HL-60 (cell line): ENCODE results near the gene ARFGEF3.

Experiments
- DNase-seq, 2 experiments: peaks; one replicate each; pipeline ENCODE4 v3.0.0-alpha.2; 2010 to 2020; ENCODE audit warnings: low read depth in 1 of 2, low spot score in 1 of 2
- H3K27ac ChIP-seq: fragments of 250-450 bp; sonication (Bioruptor Pico); replicated peaks from 2 replicates; pipeline ENCODE4 v1.5.1; 2020; ENCODE audit warnings: mild to moderate bottlenecking, moderate library complexity
- H3K27me3 ChIP-seq: fragments of 250-450 bp; sonication (Bioruptor Pico); 2 replicates; pipeline ENCODE4 v1.5.1; 2021; ENCODE audit warnings: mild to moderate bottlenecking, moderate library complexity; ENCODE audit not compliant: insufficient read depth, poor library complexity, severe bottlenecking
- H3K4me3 ChIP-seq: replicated peaks from 2 replicates; pipeline ENCODE4 v1.5.1; 2011; ENCODE audit warnings: mild to moderate bottlenecking, control low read depth, low read length; ENCODE audit not compliant: insufficient read depth
- GABPA ChIP-seq: IDR thresholded peaks from 2 replicates; pipeline ENCODE4 v1.6.1; 2012; ENCODE audit warnings: low read depth
- POLR2AphosphoS5 ChIP-seq: IDR thresholded peaks from 2 replicates; pipeline ENCODE4 v1.6.1; 2012; ENCODE audit warnings: low read depth
- SPI1 ChIP-seq: IDR thresholded peaks from 2 replicates; pipeline ENCODE4 v1.6.1; 2012; ENCODE audit warnings: low read depth, mild to moderate bottlenecking, borderline replicate concordance
- TF ChIP-seq, protein P1 (sequence below): IDR thresholded peaks from 2 replicates; pipeline ENCODE4 v1.6.1; 2012; ENCODE audit warnings: low read depth; ENCODE audit not compliant: insufficient replicate concordance
- TF ChIP-seq, protein P2 (sequence below): IDR thresholded peaks from one replicate; pipeline ENCODE4 v1.5.1; 2011; ENCODE audit warnings: low read length, control low read depth, inconsistent platforms; ENCODE audit not compliant: insufficient read depth

ARFGEF3 gene

DNA sequence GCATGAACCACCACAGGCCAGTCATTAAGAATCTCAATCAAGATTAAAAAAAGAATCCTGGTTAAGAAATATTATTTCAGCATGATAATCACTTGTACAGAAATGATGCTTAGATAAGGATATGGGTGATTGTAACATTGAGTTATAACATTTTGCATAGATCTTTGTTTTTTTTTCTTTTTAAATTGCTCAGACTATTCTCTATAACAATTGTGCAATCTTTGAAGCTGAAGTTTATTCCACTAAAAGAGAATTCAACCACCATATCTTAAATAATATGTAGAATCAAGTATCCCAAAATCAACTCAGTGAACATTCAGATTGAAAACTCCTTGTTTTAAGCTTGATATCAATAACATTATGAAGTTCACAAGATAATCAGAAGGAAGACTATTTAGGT, 215.3 kb downstream of the ARFGEF3 start:
- H3K27ac ChIP-seq = no peak overlapping the region
- TF ChIP-seq, protein P1, sequence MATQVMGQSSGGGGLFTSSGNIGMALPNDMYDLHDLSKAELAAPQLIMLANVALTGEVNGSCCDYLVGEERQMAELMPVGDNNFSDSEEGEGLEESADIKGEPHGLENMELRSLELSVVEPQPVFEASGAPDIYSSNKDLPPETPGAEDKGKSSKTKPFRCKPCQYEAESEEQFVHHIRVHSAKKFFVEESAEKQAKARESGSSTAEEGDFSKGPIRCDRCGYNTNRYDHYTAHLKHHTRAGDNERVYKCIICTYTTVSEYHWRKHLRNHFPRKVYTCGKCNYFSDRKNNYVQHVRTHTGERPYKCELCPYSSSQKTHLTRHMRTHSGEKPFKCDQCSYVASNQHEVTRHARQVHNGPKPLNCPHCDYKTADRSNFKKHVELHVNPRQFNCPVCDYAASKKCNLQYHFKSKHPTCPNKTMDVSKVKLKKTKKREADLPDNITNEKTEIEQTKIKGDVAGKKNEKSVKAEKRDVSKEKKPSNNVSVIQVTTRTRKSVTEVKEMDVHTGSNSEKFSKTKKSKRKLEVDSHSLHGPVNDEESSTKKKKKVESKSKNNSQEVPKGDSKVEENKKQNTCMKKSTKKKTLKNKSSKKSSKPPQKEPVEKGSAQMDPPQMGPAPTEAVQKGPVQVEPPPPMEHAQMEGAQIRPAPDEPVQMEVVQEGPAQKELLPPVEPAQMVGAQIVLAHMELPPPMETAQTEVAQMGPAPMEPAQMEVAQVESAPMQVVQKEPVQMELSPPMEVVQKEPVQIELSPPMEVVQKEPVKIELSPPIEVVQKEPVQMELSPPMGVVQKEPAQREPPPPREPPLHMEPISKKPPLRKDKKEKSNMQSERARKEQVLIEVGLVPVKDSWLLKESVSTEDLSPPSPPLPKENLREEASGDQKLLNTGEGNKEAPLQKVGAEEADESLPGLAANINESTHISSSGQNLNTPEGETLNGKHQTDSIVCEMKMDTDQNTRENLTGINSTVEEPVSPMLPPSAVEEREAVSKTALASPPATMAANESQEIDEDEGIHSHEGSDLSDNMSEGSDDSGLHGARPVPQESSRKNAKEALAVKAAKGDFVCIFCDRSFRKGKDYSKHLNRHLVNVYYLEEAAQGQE = no peak
- TF ChIP-seq POLR2AphosphoS5 = no peak
- TF ChIP-seq, protein P2, sequence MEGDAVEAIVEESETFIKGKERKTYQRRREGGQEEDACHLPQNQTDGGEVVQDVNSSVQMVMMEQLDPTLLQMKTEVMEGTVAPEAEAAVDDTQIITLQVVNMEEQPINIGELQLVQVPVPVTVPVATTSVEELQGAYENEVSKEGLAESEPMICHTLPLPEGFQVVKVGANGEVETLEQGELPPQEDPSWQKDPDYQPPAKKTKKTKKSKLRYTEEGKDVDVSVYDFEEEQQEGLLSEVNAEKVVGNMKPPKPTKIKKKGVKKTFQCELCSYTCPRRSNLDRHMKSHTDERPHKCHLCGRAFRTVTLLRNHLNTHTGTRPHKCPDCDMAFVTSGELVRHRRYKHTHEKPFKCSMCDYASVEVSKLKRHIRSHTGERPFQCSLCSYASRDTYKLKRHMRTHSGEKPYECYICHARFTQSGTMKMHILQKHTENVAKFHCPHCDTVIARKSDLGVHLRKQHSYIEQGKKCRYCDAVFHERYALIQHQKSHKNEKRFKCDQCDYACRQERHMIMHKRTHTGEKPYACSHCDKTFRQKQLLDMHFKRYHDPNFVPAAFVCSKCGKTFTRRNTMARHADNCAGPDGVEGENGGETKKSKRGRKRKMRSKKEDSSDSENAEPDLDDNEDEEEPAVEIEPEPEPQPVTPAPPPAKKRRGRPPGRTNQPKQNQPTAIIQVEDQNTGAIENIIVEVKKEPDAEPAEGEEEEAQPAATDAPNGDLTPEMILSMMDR = no peak
- no peak for TF ChIP-seq SPI1
- no peak for TF ChIP-seq GABPA
- H3K4me3 ChIP-seq = no peak overlapping the region
- no peak for DNase-seq
- peaks cover 3% of the 10 kb centered on the region for H3K27me3 ChIP-seq

DNA sequence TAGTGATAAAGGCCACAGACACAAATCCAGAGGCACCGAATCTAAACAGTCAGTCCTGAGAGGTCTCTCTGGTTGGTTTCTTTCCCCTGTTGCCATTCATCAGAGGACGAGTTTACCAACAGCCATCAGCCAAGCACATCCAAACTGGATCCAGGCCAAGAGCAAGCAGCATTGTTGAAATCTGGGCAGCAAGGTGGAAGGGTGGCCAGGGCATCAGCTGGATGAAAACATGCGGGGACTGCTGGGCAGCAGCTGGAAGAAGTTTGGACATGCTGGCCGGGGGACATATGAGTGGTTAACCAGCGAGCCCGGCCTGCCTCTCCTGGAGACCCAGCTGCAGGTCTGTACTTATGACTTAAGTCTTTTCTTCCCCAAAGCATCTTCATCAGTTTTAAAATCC, 216.1 kb downstream of the ARFGEF3 start, which contains the start of gene SMIM28:
Gene SMIM28, plus strand, starts transcription at position 62 of the 400 bp plus-strand sequence. Its CDS starts 168 bp downstream, at position 230.
- no peak for DNase-seq
- Histone ChIP-seq H3K27me3 (peaks cover 3% of the 10 kb centered on the region), H3K4me3 (no peak within 1 kb of the TSS), H3K27ac (no peak within 1 kb of the TSS)
- TF ChIP-seq, protein P1 = no peak
- TF ChIP-seq POLR2AphosphoS5 (no peak), SPI1 (no peak), GABPA (no peak)
- TF ChIP-seq, protein P2 = no peak

DNA sequence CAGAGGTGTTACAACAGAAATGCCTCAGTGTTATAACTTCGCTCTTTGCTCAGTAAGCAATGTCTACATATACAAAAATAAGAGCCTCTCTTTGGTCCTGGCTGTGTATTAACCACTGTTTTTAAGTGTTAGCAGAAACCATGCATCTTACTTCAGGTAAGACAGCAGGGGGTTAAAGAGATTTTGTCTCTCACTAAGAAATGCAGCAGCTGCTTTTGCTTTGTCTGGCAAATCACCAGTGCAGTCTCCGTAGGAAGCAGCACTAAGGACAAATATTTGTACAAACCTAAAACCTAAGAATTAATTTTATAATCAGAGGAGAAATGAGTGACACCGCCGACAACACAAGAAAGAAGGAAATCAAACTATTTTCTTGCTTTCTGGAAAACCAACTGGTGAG, 216.7 kb downstream of the ARFGEF3 start:
- DNase-seq = no peak
- TF ChIP-seq GABPA (no peak), POLR2AphosphoS5 (no peak), SPI1 (no peak)
- TF ChIP-seq, protein P2 = no peak
- TF ChIP-seq, protein P1 = no peak
- no peak overlapping the region for H3K27ac ChIP-seq

More for the DNA sequence above, 216.7 kb downstream of the ARFGEF3 start:
- Histone ChIP-seq H3K4me3 (no peak overlapping the region), H3K27me3 (peaks cover 3% of the 10 kb centered on the region)
